GM12875 (cell line): Measurements from ENCODE around the gene FATE1.
"Not testable (repeated sequence)": the region's sequence is repeated elsewhere in the genome, so short reads cannot be mapped to it uniquely, and the experiment has no call there.

Source experiments
- H3K4me3 ChIP-seq: one replicate; pipeline ENCODE4 v1.5.1; 2011; ENCODE audit warnings: low read depth, low read length, control low read depth
- CTCF ChIP-seq: IDR thresholded peaks from 2 replicates; pipeline ENCODE4 v1.5.1; 2011; ENCODE audit warnings: low read depth, mild to moderate bottlenecking, control low read depth, inconsistent platforms, low read length, moderate library complexity, borderline replicate concordance; ENCODE audit not compliant: insufficient read depth

Gene FATE1

GRCh38 chrX:151692825-151693224 is 23.0 kb upstream of the FATE1 start:
- TF ChIP-seq CTCF, result no peak
- no peak overlapping the region for H3K4me3 ChIP-seq

DNA sequence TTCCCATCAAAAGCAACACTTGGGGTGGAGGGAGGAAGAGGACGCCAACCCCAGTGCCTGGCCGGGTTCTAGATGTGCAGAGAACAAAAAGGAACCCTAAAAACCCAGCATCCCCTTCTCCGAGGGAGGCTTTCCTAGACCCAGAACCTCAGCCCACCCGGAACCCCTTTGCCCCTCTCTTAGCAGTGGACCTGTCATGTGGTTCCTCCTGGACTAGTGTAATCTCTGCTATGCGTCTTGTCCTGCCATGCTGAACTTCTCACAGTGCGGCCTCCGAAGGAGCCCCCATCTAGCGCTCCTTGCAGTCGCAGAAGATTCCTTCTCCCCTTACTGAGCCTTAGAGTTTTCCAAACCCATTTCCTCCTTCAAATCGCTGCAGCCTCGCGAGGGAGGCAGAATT is 21.7 kb upstream of the FATE1 start:
- TF ChIP-seq CTCF, result no peak
- H3K4me3 ChIP-seq, result no peak overlapping the region

DNA sequence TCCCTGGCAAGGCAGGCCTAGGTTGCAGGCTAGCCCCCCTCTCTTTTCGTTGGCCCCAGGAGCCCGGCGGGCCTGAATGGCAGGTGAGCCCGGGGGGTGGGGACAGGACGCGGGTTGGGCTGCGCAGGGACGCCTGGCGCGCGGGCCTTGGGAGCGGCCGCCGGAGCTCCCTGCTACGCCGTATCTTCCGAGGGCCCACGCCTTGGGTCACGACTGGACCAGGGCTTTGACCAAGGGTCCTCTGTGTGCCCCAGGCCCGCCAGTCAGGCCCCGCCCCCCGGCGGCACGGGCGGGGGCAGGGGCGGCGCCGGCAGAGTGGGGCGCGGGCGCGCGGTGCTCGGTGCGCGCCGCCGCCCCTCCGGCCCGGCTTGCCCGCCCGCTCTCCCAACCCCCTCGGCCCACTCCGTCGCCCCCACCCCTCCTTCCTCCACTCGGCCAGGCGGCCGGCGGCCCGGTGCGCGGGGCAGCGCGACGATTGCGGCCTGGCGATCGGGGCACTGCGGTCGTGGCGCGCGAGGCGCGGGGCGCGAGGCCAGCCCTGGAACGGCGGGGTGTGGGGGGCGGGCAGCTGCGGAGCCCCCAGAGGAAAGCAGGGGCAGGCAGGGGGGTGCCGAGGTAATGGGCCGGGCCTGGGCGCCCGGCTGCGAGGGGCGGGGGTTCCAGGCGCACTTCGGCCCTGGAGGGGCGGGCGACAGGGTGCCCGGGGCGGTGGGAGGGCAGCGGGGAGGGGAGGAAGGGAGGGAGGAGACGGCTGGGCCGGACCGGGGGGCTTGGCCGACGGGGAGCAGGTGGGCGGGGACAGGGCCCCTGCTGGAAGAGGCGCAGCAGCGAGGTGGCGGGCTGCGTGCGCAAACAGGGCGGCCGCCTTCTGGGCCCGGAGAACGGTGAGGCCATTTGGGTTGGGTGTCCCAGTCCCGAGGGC is 20.9 kb upstream of the FATE1 start, which contains the start of gene PRRG3:
Gene PRRG3 (plus strand): TSS at position 798 of the 922 bp plus-strand sequence. CDS start 3,357 bp downstream, outside the sequence.
- H3K4me3 ChIP-seq, result no peak within 1 kb of the TSS
- no peak for TF ChIP-seq CTCF

GRCh38 chrX:151695583-151696340 is 20.1 kb upstream of the FATE1 start:
- H3K4me3 ChIP-seq, result no peak overlapping the region
- no peak for TF ChIP-seq CTCF

DNA sequence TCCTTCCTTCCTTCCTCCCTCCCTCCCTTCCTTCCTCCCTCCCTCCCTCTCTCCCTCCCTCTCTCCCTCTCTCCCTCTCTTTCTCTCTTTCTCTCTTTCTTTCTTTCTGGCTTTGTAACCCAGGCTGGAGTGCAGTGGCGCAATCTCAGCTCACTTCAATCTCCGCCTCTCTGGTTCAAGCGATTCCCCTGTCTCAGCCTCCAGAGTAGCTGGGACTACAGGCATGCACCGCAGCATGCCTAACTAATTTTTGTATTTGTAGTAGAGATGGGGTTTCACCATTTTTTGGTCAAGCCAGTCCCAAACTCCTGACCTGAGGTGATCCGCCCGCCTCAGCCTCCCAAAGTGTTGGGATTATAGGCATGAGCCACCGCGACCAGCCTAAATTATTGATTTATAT is 18.8 kb upstream of the FATE1 start:
- not testable (repeated sequence) for H3K4me3 ChIP-seq

GRCh38 chrX:151697522-151697921 is 18.3 kb upstream of the FATE1 start:
- TF ChIP-seq CTCF, result no peak
- no peak overlapping the region for H3K4me3 ChIP-seq

DNA sequence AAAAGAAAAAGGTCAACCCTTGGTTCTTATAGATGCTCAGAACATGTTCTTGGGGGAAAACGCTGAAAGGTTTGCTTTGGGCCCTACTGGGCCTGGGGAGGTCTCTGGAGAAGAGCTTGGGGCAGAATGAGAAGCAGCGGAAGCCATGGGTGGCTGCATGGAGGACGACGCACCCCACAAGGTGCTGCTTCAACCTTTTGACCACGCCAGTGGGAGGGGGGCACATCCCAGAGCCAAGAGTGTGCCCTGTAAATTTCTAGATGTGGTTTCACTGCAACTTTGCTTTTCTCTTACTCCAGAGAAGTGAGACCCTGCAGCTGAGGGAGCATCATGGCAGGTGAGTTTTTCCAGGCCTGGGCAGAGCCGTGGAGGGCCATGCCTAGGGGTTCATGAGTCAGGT is 17.4 kb upstream of the FATE1 start:
- no peak overlapping the region for H3K4me3 ChIP-seq
- no peak for TF ChIP-seq CTCF
